ENCODE measurements around the gene LRP6. TPM values are rescaled to one million over a fixed set of nuclear protein-coding genes. Genes with fewer than 3 reads are reported as not detected.

Gene LRP6
- total RNA-seq, 1 experiment from 2014 or later, result 62.4 TPM

DNA sequence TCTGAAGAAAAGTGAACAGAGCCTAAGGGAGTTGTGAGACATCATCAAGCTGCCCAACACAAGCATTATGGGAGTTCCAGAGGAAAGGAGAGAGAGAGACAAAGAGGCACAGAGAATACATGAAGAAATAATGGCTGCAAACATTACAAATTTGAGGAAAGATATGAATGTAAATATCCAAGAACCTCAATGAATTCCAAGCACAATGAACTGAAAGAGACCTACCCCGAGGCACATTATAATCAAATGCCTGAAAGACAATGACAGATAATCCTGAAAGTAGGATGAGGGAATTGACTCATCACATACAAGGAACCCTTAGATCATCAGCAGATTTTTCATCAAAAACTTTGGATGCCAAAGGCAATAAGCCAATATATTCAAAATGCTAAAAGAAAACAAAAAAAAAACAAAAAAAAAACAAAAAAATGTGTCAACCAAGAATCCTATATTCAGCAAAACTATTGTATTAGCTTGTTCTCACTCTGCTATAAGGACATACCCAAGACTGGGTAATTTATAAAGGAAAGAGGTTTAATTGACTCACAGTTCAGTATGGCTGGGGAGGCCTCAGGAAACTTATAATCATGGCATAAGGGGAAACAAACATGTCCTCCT lies 158.3 kb downstream of the LRP6 start:
- H3K4me2 ChIP-seq (ENCODE audit: insufficient read depth, insufficient read length, low read length), result no peak overlapping the region
- H3K9me3 ChIP-seq (ENCODE audit: control insufficient read depth, low read depth, low read length), result peaks cover 10% of the 10 kb centered on the region
- no peak overlapping the region for H2BK120ac ChIP-seq (ENCODE audit: low read depth, low read length, poor library complexity, severe bottlenecking)
- H3T11ph ChIP-seq (ENCODE audit: low read length), result no peak overlapping the region
- no peaks in the 10 kb centered on the region for H4K20me1 ChIP-seq (ENCODE audit: control insufficient read depth, insufficient read depth, insufficient read length)
- whole genome bisulfite sequencing (ENCODE audit: extremely low coverage, insufficient read length, low lambda C conversion rate), result no CpG with 5 or more reads among the region's 1 CpG
- H2BK15ac ChIP-seq (ENCODE audit: low read depth, low read length), result no peak overlapping the region
- H3K79me2 ChIP-seq (ENCODE audit: insufficient read depth, low read length), result no peaks in the 10 kb centered on the region
- H2AK5ac ChIP-seq (ENCODE audit: insufficient read length, low read length), result no peak overlapping the region
- H4K91ac ChIP-seq (ENCODE audit: insufficient read length, low read depth, low read length), result no peak overlapping the region
- H3K56ac ChIP-seq (ENCODE audit: insufficient read length, low read depth, low read length), result no peak overlapping the region
- Mint-ChIP-seq H3K36me3 (ENCODE audit: insufficient read depth in 1 of 3, low read depth in 3 of 3) (peaks cover 36 to 58% (median 41%) of the 10 kb centered on the region in 3 experiments), H3K27ac (no peak overlapping the region; a peak in 1 of 7 replicates), H3K4me1 (peaks cover 7% of the 10 kb centered on the region in 2 experiments; a peak in 1 of 4 replicates), H3K4me3 (no peak overlapping the region), H3K9me3 (peaks cover 16 to 21% of the 10 kb centered on the region in 2 experiments), H3K27me3 (ENCODE audit: low read depth) (no peaks in the 10 kb centered on the region)
- no peak overlapping the region for H3K27ac ChIP-seq (ENCODE audit: insufficient read length, low read depth, low read length)
- H2BK12ac ChIP-seq (ENCODE audit: insufficient read length, low read depth, low read length), result no peak overlapping the region
- H2AFZ ChIP-seq (ENCODE audit: low read length), result no peak overlapping the region
- H3K4me1 ChIP-seq (ENCODE audit: insufficient read depth, low read length), result no peaks in the 10 kb centered on the region
- no peak overlapping the region for H4K8ac ChIP-seq (replicated peaks; ENCODE audit: insufficient read length, low read depth, low read length)
- no peak overlapping the region for H3K4ac ChIP-seq (ENCODE audit: low read depth, low read length)
- no peak overlapping the region for H2BK5ac ChIP-seq (ENCODE audit: insufficient read length, low read length)
- no peak overlapping the region for H4K5ac ChIP-seq (ENCODE audit: insufficient read length, low read depth, low read length)
- H3K23me2 ChIP-seq (ENCODE audit: insufficient read length, low read depth, low read length, poor library complexity, severe bottlenecking), result no peaks in the 10 kb centered on the region
- no peak overlapping the region for H3K18ac ChIP-seq (ENCODE audit: insufficient read length, low read depth, low read length)
- H3K79me1 ChIP-seq (ENCODE audit: insufficient read depth, low read depth, low read length, poor library complexity, severe bottlenecking), result no peaks in the 10 kb centered on the region
- TF ChIP-seq, protein P1, sequence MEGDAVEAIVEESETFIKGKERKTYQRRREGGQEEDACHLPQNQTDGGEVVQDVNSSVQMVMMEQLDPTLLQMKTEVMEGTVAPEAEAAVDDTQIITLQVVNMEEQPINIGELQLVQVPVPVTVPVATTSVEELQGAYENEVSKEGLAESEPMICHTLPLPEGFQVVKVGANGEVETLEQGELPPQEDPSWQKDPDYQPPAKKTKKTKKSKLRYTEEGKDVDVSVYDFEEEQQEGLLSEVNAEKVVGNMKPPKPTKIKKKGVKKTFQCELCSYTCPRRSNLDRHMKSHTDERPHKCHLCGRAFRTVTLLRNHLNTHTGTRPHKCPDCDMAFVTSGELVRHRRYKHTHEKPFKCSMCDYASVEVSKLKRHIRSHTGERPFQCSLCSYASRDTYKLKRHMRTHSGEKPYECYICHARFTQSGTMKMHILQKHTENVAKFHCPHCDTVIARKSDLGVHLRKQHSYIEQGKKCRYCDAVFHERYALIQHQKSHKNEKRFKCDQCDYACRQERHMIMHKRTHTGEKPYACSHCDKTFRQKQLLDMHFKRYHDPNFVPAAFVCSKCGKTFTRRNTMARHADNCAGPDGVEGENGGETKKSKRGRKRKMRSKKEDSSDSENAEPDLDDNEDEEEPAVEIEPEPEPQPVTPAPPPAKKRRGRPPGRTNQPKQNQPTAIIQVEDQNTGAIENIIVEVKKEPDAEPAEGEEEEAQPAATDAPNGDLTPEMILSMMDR (conservative IDR thresholded peaks at IDR 0.05), result no peak
- H3K23ac ChIP-seq (ENCODE audit: insufficient read length, low read depth, low read length), result no peak overlapping the region
- no peak overlapping the region for H3K14ac ChIP-seq (ENCODE audit: insufficient read depth, low read length)
- no peak for DNase-seq
- no peak overlapping the region for H3K9ac ChIP-seq (ENCODE audit: extremely low read depth, insufficient read length, low read length)
- no peak overlapping the region for H2BK20ac ChIP-seq (ENCODE audit: low read depth, low read length, poor library complexity, severe bottlenecking)
- no peaks in the 10 kb centered on the region for H3K27me3 ChIP-seq (ENCODE audit: insufficient read depth, low read length)
